Astrocyte of the hippocampus (primary cell): ENCODE data around the gene CRACR2B.

ENCODE experiments used
- DNase-seq: peaks from one replicate; pipeline ENCODE4 v3.0.0; 2011; ENCODE audit warnings: low read depth, low spot score

CRACR2B gene

GRCh38 chr11:838441-839279 is 10.9 kb downstream of the CRACR2B start:
- DNase-seq = peak; percentile 41

- DNase-seq = no peak
Measured at GRCh38 chr11:839280-839623, 11.5 kb downstream of the CRACR2B start.

- no peak for DNase-seq
Measured at GRCh38 chr11:839875-840617, 12.3 kb downstream of the CRACR2B start.

- DNase-seq = no peak
Measured at GRCh38 chr11:841981-842369, 14.3 kb downstream of the CRACR2B start.

- DNase-seq = peak; percentile 96
Measured at GRCh38 chr11:842370-843002, 14.8 kb downstream of the CRACR2B start, which contains the start of the genes POLR2L and TSPAN4. POLR2L (minus strand) TSS chr11:842529; CDS start chr11:842508, 21 bp downstream. TSPAN4 (plus strand) TSS chr11:842852; CDS start chr11:850305, 7,453 bp downstream.

- no peak for DNase-seq
Measured at GRCh38 chr11:843086-843734, 15.5 kb downstream of the CRACR2B start.

- DNase-seq = peak; percentile 95
Measured at GRCh38 chr11:843818-844692, 16.3 kb downstream of the CRACR2B start.

- peak; percentile 96 for DNase-seq
Measured at GRCh38 chr11:844693-845644, 17.2 kb downstream of the CRACR2B start.

- peak; percentile 81 for DNase-seq
Measured at GRCh38 chr11:845872-846495, 18.3 kb downstream of the CRACR2B start.

GRCh38 chr11:846496-847098 is 18.9 kb downstream of the CRACR2B start:
- no peak for DNase-seq

- no peak for DNase-seq
Measured at GRCh38 chr11:847876-848275, 20.2 kb downstream of the CRACR2B start.

- no peak for DNase-seq
Measured at GRCh38 chr11:848380-848931, 20.7 kb downstream of the CRACR2B start.

- DNase-seq = no peak
Measured at GRCh38 chr11:849104-849824, 21.5 kb downstream of the CRACR2B start.

- DNase-seq = no peak
Measured at GRCh38 chr11:849951-850774, 22.4 kb downstream of the CRACR2B start.

GRCh38 chr11:850775-851763 is 23.4 kb downstream of the CRACR2B start:
- no peak for DNase-seq

GRCh38 chr11:852762-853161 is 25.0 kb downstream of the CRACR2B start:
- no peak for DNase-seq
